ENCODE measurements around the gene LRRC8C. TPM values are rescaled to one million over a fixed set of nuclear protein-coding genes. Genes with fewer than 3 reads are reported as not detected.

The LRRC8C gene
- total and polyA plus RNA-seq, 2 of the 8 experiments (the other 6 are each of a cell fraction or from before 2014, with no cell fraction given) = 1.1 to 2.1 TPM

DNA sequence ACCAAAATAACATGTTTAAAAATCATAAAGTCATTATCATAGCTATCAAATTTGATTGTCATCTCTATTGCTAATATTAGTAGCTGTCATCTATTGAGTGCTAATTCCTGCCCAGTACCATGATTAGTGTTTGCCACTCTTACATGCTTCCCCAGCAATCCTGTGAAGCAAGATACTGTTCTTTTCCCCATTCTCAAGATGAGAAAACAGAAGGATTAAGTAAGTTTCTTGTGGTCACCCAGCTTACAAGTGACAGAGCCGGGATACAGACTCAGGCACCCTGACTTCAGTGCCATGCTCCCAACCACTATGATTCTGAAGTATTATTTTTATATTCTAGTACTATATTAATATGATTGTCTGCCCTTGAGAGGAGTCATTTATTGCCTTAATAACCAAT, 36.5 kb downstream of the LRRC8C start (continued):
- TF ChIP-seq, protein P1, sequence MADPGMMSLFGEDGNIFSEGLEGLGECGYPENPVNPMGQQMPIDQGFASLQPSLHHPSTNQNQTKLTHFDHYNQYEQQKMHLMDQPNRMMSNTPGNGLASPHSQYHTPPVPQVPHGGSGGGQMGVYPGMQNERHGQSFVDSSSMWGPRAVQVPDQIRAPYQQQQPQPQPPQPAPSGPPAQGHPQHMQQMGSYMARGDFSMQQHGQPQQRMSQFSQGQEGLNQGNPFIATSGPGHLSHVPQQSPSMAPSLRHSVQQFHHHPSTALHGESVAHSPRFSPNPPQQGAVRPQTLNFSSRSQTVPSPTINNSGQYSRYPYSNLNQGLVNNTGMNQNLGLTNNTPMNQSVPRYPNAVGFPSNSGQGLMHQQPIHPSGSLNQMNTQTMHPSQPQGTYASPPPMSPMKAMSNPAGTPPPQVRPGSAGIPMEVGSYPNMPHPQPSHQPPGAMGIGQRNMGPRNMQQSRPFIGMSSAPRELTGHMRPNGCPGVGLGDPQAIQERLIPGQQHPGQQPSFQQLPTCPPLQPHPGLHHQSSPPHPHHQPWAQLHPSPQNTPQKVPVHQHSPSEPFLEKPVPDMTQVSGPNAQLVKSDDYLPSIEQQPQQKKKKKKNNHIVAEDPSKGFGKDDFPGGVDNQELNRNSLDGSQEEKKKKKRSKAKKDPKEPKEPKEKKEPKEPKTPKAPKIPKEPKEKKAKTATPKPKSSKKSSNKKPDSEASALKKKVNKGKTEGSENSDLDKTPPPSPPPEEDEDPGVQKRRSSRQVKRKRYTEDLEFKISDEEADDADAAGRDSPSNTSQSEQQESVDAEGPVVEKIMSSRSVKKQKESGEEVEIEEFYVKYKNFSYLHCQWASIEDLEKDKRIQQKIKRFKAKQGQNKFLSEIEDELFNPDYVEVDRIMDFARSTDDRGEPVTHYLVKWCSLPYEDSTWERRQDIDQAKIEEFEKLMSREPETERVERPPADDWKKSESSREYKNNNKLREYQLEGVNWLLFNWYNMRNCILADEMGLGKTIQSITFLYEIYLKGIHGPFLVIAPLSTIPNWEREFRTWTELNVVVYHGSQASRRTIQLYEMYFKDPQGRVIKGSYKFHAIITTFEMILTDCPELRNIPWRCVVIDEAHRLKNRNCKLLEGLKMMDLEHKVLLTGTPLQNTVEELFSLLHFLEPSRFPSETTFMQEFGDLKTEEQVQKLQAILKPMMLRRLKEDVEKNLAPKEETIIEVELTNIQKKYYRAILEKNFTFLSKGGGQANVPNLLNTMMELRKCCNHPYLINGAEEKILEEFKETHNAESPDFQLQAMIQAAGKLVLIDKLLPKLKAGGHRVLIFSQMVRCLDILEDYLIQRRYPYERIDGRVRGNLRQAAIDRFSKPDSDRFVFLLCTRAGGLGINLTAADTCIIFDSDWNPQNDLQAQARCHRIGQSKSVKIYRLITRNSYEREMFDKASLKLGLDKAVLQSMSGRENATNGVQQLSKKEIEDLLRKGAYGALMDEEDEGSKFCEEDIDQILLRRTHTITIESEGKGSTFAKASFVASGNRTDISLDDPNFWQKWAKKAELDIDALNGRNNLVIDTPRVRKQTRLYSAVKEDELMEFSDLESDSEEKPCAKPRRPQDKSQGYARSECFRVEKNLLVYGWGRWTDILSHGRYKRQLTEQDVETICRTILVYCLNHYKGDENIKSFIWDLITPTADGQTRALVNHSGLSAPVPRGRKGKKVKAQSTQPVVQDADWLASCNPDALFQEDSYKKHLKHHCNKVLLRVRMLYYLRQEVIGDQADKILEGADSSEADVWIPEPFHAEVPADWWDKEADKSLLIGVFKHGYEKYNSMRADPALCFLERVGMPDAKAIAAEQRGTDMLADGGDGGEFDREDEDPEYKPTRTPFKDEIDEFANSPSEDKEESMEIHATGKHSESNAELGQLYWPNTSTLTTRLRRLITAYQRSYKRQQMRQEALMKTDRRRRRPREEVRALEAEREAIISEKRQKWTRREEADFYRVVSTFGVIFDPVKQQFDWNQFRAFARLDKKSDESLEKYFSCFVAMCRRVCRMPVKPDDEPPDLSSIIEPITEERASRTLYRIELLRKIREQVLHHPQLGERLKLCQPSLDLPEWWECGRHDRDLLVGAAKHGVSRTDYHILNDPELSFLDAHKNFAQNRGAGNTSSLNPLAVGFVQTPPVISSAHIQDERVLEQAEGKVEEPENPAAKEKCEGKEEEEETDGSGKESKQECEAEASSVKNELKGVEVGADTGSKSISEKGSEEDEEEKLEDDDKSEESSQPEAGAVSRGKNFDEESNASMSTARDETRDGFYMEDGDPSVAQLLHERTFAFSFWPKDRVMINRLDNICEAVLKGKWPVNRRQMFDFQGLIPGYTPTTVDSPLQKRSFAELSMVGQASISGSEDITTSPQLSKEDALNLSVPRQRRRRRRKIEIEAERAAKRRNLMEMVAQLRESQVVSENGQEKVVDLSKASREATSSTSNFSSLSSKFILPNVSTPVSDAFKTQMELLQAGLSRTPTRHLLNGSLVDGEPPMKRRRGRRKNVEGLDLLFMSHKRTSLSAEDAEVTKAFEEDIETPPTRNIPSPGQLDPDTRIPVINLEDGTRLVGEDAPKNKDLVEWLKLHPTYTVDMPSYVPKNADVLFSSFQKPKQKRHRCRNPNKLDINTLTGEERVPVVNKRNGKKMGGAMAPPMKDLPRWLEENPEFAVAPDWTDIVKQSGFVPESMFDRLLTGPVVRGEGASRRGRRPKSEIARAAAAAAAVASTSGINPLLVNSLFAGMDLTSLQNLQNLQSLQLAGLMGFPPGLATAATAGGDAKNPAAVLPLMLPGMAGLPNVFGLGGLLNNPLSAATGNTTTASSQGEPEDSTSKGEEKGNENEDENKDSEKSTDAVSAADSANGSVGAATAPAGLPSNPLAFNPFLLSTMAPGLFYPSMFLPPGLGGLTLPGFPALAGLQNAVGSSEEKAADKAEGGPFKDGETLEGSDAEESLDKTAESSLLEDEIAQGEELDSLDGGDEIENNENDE (IDR thresholded peaks at IDR 0.05; ENCODE audit: insufficient replicate concordance, low read length) = no peak

All from H1 (cell line).